GM12801 (cell line): ENCODE results near the gene CA10.

Experiments
- CTCF ChIP-seq: IDR thresholded peaks from one replicate; pipeline ENCODE4 v1.5.1; 2011; ENCODE audit warnings: control low read depth; ENCODE audit not compliant: insufficient read length; ENCODE audit errors: extremely low read depth

Gene CA10

DNA sequence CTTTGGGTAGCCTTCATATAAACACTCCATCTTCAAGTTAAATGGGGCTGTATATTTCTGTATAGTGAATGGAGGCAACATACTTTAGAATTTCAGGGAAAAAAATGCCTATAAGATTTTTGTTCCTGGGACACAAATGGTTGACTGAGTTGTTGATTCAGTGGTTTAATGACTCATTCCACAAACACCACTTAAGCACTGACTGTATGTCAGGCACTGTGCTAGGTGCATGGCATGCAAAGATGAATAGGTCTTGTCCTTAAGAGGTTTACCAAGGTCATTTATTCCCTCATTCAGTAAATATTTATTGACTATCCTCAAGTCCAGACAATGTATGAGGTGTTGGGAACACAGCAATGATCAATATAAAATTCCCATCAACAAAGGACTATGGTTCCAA lies 417.1 kb downstream of the CA10 start:
- no peak for TF ChIP-seq CTCF

- no peak for TF ChIP-seq CTCF
Observed at GRCh38 chr17:51740531-51740930, 418.0 kb downstream of the CA10 start.

DNA sequence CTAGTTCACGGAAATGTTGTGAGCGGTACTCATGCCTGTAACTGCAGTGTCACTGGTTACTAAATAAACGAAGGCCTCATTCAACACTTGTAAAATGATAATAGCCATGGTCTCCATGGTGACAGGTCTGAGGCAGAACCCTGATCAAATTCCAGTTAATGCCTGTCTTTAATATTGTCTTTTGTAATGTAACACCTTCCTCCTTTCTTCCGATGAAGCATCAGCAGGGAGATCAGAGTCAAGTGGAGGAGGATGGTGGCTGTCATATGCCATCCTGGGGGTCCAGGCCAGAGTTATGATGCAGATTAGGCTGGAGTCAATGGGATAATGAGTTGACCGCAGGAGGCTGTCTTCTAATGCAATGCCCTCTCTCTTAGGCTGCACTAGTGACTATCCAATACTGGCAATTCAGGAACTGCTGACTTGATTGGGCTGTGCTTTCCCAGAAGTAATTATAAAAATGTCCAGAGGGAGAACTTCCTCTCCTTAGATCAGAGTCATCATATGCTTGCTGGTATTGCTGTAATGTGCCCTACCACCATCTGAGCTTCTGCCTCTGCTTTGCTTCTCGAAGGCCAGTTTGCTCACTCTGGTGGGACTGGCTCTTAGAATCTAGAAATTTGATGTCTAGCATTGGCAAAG lies 419.1 kb downstream of the CA10 start:
- TF ChIP-seq CTCF: no peak

DNA sequence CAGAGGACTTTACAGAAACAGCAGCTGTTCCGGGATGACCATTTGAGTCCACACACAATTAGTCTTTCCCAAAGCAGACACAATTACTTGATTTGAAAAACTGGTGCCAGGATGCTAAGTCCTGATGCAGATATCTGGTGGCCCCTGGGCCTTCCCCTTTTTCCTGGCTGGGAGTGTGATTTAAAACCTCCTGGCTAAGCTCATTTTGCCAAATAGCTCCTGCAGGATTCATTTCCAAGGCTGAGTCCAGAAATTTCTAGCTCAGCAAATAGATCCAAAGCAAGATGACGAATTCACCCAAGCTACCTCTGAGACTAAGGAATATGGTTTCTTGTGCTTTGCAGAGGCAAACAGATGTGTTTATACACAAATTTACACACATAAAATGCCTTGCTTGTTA lies 422.2 kb downstream of the CA10 start:
- TF ChIP-seq CTCF: no peak

DNA sequence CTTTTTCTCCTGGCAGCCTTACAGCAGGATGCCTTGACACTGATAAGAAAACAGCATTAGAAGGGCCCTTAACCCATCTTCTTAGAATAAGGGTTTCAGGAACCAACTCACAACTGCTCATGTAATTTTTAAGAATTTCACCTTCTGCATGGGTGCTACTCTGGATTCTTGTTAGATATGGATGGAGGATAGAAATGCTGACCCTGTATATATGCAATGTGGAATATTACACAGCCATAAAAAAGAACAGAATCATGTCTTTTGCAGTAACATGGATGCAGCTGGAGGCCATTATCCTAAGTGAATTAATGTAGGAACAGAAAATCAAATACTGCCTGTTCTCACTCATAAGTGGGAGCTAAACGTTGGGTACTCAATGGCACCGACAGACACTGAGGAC lies 423.5 kb downstream of the CA10 start:
- TF ChIP-seq CTCF: no peak

- TF ChIP-seq CTCF: no peak
Observed at GRCh38 chr17:51734462-51734861, 424.1 kb downstream of the CA10 start.

DNA sequence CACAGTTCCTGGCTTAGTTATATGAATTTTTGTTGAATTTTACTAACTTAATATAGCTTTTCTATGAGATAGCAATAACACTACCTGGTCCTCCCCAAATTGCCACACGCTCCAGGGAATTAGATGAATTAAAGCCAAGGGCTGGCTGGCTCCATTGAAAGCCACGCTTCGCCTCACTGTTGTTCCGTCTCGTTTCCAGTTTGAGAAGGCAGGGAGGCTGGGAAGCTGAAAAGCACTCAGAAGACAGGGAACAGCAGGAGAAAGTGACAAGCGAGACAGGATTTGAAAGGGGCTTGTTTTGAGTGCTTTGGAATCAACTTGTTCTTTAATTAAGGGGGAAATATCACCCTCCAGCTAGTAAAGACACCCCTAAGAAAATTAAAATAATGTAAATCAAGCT lies 425.3 kb downstream of the CA10 start:
- no peak for TF ChIP-seq CTCF
